ENCODE measurements around the gene PAWR. TPM values are rescaled to one million over a fixed set of nuclear protein-coding genes. Genes with fewer than 3 reads are reported as not detected.

Gene PAWR
- total and polyA plus RNA-seq, 2 experiments from 2014 or later: 149 to 180 TPM

GRCh38 chr12:79659961-79660431 lies 30.8 kb downstream of the PAWR start (continued):
- TF ChIP-seq ZNF462 (CRISPR knock-in tag; IDR thresholded peaks at IDR 0.05) (no peak), JUNB (IDR thresholded peaks at IDR 0.05; ENCODE audit: unreplicated experiment) (no peak), ZNF331 (CRISPR knock-in tag; IDR thresholded peaks at IDR 0.05; ENCODE audit: low read depth) (no peak), CTCF (conservative IDR thresholded peaks at IDR 0.05; ENCODE audit: low read depth in 2 of 2) (no peak), STAT1 (IDR thresholded peaks at IDR 0.05; ENCODE audit: unreplicated experiment) (no peak)

- DNase-seq (ENCODE audit: low spot score): no peak
- no peak overlapping the region for H3K4me2 ChIP-seq
- no peaks in the 10 kb centered on the region for H3K36me3 ChIP-seq (ENCODE audit: insufficient read depth)
- H3K27ac ChIP-seq (ENCODE audit: low read depth): no peak overlapping the region
- no peaks in the 10 kb centered on the region for H3K9me2 ChIP-seq (ENCODE audit: insufficient read depth)
- H3K27me3 ChIP-seq (ENCODE audit: insufficient read depth): no peaks in the 10 kb centered on the region
- H3F3A ChIP-seq (replicated peaks; ENCODE audit: low read depth): peaks cover 8% of the 10 kb centered on the region; the same call in 1 of the 2 replicates
- H3K4me1 Mint-ChIP-seq: peaks cover 55% of the 10 kb centered on the region
- no peak overlapping the region for H3K4me3 ChIP-seq
- TF ChIP-seq NANOG (IDR thresholded peaks at IDR 0.05; ENCODE audit: borderline replicate concordance): no peak
- no peak for TF ChIP-seq CREB1 (CRISPR knock-in tag; IDR thresholded peaks at IDR 0.05; ENCODE audit: low read depth)
- TF ChIP-seq ZNF114 (CRISPR knock-in tag; IDR thresholded peaks at IDR 0.05): no peak
- TF ChIP-seq EZH2phosphoT487 (IDR thresholded peaks at IDR 0.05; ENCODE audit: unreplicated experiment): no peak
- no peak for TF ChIP-seq POLR2AphosphoS5 (IDR thresholded peaks at IDR 0.05; ENCODE audit: low read depth)
- peaks cover 81% of the 10 kb centered on the region for H4K20me1 ChIP-seq (replicated peaks; ENCODE audit: insufficient read depth)
- no peak overlapping the region for H3K4me3 Mint-ChIP-seq
- peaks cover 56% of the 10 kb centered on the region for H3K4me1 ChIP-seq (ENCODE audit: insufficient read depth)
- peaks cover 2% of the 10 kb centered on the region for H3K27me3 Mint-ChIP-seq (ENCODE audit: insufficient read depth, low read depth, poor library complexity)
- peaks cover 25% of the 10 kb centered on the region for H3K36me3 Mint-ChIP-seq (ENCODE audit: low read depth)
- no peaks in the 10 kb centered on the region for H3K9me3 Mint-ChIP-seq
- no peak overlapping the region for H3K27ac Mint-ChIP-seq
- peaks cover 100% of the 10 kb centered on the region for H3K79me2 ChIP-seq (replicated peaks; ENCODE audit: insufficient read depth)
- no peak overlapping the region for H2AFZ ChIP-seq
- no peak for ATAC-seq
Measured at GRCh38 chr12:79658221-79658620, 32.5 kb downstream of the PAWR start.
